Uterus (tissue), 2 donors: ENCODE data around the gene PHF12.

Experiments
- POLR2A ChIP-seq, 2 donors: fragments of 450-650 bp; IDR thresholded peaks; one replicate each; pipeline ENCODE4 v1.6.1; 2016; ENCODE audit warnings: antibody characterized with exemption in 2 of 2, mild to moderate bottlenecking in 1 of 2, moderate library complexity in 1 of 2
- TF ChIP-seq, protein P1 (sequence below), 4 experiments: fragments of 200-600 bp in 2 of 4; fragments of 450-650 bp in 2 of 4; sonication (generic) in 2 of 4; IDR thresholded peaks; one replicate each; pipeline ENCODE4 v1.5.1; 2016 to 2019; ENCODE audit warnings: antibody characterized with exemption in 4 of 4, mild to moderate bottlenecking in 2 of 4, moderate library complexity in 1 of 4

DNA sequence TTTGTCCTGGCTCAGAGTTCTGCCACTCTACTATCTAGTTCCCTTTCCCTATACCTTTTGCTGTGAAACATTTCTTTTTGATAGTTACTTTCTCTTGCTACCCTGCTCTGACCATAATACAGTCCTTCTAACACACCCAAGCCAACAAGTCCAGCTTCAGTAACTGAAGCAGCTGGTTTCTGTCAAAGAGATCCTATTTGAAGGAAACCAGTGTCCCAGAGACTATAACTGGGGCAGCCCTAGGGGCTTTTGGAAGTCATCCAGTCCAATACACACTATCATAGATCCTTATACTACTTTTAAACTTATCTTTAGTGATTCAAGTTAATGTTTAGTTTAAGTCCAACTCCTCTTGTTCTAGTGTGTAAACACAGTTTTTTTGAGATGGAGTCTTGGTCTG lies 31.1 kb downstream of the PHF12 start:
- TF ChIP-seq, protein P1, sequence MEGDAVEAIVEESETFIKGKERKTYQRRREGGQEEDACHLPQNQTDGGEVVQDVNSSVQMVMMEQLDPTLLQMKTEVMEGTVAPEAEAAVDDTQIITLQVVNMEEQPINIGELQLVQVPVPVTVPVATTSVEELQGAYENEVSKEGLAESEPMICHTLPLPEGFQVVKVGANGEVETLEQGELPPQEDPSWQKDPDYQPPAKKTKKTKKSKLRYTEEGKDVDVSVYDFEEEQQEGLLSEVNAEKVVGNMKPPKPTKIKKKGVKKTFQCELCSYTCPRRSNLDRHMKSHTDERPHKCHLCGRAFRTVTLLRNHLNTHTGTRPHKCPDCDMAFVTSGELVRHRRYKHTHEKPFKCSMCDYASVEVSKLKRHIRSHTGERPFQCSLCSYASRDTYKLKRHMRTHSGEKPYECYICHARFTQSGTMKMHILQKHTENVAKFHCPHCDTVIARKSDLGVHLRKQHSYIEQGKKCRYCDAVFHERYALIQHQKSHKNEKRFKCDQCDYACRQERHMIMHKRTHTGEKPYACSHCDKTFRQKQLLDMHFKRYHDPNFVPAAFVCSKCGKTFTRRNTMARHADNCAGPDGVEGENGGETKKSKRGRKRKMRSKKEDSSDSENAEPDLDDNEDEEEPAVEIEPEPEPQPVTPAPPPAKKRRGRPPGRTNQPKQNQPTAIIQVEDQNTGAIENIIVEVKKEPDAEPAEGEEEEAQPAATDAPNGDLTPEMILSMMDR (IDR thresholded peaks at IDR 0.05), result no peak
- no peak for TF ChIP-seq POLR2A (IDR thresholded peaks at IDR 0.05)
